NCI-H187 (cell line): ENCODE data around the gene CD276.
"Not testable (repeated sequence)": the region's sequence is repeated elsewhere in the genome, so short reads cannot be mapped to it uniquely, and the experiment has no call there.

Source experiments
- DNase-seq, 2 experiments: peaks; one replicate each; lab custom pipeline; 2025; lab: John Stamatoyannopoulos, UW

CD276 gene

DNA sequence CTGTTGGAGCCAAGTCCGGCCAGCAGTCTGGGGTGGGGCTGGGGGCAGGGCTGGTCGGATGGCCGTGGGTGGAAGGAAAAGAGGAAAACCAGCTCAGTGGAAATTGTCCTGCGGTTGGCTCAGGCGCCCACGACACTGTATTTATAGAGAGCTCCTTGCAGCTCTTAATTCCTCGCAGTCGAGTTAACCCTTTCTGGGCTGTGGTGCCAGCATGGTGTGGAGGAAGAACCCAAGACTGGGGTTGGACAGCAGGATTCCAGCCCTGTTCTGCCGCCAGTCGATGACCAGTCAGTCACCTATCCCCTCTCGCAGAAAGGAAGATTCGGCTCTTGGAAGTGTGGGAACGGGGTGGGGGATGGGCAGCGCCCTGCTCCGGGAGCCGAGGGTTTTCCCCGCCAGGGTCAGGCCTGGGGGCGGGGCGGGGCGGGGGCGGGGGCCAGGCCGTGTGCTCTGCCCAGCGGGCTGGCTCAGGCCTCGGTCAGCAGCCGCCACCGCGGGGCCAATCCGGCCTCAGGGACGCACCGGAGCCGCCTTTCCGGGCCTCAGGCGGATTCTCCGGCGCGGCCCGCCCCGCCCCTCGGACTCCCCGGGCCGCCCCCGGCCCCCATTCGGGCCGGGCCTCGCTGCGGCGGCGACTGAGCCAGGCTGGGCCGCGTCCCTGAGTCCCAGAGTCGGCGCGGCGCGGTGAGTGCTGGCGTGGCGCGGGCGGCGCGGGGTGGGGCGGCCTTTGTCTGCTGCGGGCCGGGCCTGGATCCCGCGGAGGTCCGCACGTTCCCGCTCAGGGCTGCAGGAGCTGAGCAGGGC is at the start of gene CD276:
TSS of gene CD276 (plus strand) at position 607 of the 804 bp plus-strand sequence. CDS start 15,257 bp downstream, outside the sequence.
- DNase-seq: no peak

DNA sequence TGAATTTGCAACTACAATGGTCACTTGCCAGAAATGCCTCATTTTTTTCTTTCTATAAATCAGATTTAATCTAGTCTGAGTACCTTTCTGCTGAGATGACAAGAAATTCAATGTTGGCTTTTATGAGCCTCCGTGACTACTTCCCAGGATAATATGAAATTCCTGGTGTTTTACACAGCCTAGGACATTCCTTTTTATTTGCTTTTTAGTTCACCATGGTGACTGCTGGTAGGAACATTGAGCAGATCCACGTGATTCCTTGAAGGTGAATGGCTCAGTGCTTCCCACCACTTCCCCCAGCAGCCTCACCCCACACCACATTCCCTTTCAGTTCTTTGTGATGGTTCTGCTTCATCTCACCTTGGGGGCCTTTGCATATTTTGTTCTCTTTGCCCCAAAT is 46.7 kb upstream of the CD276 start:
- DNase-seq: no peak

DNA sequence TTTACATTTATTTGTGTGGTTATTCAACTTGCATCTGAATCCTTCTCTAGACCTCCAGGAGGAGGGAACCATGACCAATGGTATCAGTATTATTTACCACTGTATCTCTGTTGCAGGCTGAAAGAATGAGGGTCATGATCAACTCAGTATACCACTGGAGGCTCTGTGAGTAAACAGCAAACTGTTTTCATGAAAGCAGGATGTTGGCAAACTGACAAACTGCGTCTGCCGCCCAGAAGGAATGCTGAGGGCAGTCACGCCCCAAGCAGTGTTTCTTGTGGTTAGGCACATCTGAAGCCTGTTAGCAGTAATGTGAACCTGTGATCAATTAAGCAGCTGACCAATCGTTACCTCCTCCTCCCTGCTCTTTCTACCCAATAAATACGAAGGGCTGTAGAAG is 44.7 kb upstream of the CD276 start:
- DNase-seq: not testable (repeated sequence)

DNA sequence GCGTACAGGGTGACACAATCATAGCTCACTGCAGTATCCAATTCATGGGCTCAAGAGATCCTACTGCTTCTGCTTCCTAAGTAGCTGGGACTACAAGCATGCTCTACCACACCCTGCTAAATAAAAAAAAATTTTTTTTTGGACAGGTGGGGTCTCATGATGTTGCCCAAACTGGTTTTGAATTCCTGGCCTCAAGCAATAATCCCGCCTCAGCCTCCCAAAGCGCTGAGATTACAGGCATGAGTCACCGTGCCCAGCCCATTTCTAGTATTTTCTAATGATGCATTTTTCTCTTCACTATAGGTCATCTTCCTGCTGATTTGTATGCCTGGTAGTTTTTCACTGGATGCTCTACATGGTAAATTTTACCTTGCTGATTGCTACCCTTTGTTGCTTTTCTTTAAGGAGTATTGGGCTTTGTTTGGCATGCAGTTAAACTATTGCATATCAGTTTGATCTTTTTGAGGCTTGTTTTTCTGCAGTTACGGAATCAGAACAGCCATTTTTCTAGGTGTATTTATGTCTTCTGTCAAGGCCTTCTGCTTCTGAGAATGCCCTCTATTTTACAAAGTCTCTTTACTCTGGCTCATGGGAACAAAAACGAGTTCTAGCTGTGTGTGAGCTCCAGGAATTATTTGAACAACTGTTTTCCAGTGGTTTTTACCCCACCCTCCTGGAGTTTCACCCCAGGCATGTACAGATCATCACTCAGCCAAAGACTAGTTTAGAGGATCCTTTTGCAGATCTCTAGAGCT is 36.7 kb upstream of the CD276 start:
- DNase-seq: no peak

DNA sequence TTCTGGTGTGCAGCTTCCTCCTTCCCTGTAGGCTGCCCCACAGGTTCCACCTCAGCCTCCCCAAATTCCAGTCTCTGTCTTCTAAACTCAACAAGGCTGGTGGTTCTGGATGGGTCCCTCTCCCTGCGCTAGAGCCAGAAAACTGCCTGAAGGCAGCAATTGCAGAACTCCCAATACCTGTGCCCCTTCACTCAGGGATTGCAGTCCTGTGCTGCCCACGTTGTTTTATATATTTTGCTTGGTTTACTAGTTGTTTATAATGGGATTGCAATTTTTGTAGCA is 36.2 kb upstream of the CD276 start:
- DNase-seq: no peak

DNA sequence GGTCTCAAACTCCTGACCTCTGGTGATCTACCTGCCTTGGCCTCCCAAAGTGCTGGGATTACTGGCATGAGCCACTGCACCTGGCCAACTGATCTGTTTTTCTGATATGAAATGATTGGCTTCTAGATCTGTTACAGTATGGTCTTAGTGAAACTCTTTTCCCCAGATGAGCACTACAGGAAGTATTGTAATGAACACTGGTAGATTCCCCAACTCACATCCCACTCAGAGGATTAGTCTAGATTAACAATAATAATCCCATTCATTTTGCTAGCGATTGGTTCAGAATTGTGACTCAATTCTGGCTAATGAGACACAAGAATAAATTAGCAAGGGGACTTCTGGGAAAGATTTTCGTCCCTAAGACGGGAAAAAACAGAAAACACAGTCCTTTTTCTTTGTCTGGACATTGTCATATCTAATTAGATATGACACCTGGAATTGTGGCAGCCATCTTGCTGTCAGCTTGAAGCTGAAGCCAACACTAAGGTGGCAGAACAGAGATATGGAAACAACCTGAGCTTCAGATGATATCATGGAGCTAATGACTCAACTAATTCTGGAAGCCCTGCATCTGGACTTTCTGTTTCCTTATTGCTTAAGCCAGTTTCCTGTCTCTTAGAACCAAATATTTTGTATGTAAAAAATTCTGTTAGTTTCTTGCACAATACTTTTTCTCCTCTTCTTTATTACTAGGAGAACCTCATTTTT is 33.6 kb upstream of the CD276 start:
- DNase-seq: no peak

DNA sequence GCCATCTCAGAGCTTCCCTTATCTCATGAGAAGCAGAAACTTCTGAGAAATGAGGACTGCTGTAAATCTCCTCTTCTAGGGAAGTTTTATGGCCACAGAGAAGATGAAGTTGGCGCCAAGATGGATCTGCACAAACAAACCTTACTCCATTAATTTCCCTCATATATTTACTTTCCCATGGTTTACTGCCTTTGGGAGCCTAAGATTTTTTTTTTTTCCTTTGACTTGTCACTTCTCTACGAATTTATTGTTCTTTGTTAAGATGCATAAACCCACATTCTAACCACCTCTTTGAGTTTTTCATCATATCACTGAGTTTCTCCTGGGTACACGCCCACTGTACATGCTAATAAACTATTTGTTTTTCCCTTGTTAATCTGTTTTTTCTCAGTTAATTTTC is 29.5 kb upstream of the CD276 start:
- no peak for DNase-seq

DNA sequence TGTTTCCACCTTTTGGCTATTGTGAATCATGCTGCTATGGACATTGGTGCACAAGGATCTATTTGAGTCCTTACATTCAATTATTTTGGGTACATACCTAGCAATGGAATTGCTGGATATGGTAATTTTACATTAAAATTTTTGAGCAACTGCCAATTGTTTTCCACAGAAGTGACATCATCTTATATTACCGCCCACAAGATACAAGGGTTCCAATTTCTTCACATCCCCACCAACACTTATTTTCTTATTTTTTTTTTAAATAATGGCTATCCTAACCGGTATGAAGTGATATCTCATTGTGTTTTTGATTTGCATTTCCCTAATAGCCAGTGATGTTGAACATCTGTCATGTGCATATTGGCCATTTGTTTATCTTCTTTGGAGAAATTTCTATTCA is 28.5 kb upstream of the CD276 start:
- DNase-seq: no peak

DNA sequence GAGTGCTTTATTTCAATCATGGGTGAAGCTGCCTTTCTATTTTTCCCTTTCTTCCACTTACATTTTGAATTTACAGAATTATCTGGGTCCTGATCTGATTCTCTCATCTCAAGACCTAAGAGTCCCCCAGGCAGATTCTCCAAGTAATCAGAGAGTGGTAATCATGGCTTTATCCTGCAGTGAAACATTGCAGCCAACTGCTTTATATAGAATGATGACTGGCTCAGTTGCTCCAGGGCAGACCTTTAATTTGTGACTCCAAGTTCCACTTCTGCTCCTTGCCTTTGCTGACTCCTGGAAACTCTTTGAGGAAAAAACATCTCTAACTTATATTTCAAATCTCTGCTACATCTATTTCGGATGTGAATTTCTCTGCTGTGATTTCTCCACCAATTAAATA is 25.5 kb upstream of the CD276 start:
- no peak for DNase-seq

DNA sequence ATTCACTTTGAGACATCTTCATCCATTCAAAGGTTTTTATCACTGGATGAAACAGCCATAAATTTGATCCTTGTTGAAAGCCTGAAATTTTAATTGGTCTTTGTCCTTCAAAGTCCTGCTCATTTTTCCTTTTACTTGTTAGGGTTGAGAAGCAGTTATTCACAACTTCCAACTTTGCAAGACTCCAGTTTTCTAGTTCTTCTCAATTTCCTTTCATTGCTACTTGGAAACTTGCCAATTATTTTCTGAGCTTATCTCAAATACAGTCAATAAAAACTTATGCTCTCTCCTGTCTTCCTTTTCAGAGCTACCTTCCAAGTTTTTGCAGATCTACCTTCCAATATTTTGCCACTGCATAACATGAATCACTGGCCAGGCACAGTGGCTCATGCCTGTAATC is 23.7 kb upstream of the CD276 start:
- DNase-seq: no peak

DNA sequence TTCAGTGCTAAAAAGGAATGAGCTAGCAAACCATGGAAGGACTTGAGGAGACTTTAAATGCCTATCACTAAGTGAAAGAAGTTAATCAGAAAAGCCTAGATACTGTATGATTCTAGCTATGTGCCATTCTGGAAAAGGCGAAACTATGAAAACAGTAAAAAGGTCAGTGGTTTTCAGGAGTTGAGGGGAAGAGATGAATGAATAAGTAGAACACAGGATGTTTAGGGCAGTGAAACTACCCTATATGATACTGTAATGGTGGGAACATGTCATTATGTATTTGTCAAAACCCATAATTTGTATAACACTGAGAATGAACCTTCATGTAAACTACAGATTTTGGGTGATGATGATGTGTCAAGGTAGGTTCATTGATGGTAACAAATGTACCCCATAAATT is 9.6 kb upstream of the CD276 start:
- DNase-seq: no peak

DNA sequence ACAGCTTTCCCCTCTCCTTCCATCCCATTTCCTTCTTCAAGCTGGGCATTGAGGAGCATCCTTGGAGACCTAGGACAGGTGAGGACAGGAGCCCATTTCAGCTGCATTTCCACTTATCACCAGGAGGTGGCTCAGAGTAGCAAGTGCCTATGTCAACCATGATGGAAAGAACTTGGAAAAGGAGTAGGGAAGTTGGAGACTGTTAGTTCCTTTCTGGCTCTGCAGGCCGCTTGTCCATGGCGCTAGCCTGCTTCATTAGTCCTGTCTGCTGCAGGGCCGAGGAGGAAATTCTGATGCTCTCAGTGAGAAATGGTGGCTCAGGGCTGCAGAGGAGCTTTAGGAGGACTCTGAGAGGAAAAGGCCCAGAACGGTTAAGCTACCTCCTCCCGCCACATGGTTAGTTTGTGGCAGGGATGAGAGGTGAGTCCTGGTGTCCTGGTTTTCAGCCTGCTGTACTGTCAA is 7.0 kb upstream of the CD276 start:
- DNase-seq: no peak

DNA sequence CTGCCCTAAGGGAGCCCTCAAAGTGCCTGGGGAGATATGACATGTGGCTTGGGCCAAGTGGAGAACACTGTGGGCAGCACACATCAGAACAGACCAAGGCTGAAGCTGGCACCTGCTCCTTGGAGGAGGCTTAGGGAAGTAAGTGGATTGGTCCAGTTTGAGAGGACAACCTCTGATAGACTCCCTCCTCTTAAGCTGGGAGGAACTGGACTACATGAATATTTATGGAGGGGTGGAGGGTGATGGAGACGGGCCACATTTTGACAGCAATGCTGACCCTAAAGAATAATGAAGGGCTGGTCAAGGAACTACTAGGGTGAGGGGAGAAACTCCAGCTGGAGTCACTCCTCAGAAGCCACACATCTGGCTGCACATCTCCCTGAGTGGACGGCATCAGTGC is 6.5 kb upstream of the CD276 start:
- DNase-seq: no peak

DNA sequence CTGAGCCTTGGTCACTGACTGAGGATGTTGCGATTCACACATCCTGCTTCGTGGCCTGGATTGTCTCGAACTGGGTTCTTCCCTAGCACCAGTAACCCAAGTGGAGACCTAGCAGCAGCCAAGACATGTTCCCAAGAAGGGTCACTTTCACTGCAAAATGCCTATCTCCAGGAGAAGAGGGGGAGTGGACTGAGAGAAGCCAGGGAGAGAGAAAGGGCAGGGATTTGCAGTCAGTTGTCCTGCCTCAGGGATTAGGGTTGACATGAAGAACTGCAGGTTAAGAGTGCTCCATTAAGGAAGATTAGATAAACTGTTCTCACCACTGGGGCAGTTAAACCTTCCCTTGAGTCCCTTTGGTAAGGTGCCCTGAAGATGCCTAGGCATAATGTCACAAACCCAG is 5.7 kb upstream of the CD276 start:
- no peak for DNase-seq

DNA sequence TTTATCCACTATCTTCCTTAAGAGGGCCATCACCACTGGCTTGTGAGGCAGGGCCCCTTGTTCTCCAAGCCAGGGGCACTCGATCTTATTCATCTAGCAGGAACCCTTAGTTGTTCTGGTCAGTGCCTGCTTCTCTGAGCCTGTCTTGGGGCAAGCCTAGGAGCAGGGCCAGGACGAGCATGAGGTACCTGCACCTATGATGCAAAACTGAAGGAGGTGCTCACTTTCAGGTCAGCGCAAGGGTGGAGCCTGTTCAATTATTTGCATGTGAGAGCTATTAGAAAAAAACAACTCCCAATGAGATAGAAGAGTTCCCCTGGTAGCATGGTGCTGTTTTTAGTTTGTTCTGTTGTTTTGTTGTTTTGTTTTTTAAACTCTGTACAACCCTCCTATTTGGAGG is 5.0 kb upstream of the CD276 start:
- no peak for DNase-seq

DNA sequence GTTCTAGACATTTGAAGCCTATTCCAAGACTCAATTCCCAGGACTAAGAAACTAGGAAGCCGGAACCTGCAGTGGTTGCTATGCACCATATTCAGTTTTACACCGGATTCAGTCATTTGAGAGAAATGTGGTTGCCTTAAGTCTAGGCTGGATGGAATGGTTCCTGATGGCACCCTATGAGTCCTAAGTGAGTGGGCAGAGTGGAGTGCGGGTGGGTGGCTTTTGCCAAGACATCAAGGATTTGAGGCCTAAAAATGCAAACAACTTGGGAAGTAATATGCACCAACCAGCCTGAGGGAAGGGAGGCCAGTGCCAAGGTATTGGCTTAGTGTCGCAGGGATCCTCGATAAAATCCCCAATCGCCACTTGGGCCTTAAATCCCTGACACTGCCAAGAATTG is 4.2 kb upstream of the CD276 start:
- no peak for DNase-seq

DNA sequence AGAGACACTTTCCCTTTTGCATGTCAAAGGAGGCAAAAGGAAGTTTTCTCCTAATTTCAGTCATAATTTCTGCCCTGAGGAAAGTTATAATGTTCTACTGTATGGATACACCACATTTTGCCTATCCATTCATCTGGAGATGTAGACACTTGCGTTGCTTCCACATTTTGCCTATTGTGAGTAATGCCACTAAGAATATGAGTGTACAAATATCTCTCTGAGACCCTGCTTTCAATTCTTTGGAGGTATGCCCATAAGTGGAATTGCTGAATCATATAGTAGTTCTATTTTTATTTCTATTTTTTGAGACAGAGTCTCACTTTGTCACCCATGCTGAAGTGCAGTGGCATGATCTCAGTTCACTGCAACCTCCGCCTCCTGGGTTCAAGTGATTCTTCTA is 3.6 kb upstream of the CD276 start:
- no peak for DNase-seq

DNA sequence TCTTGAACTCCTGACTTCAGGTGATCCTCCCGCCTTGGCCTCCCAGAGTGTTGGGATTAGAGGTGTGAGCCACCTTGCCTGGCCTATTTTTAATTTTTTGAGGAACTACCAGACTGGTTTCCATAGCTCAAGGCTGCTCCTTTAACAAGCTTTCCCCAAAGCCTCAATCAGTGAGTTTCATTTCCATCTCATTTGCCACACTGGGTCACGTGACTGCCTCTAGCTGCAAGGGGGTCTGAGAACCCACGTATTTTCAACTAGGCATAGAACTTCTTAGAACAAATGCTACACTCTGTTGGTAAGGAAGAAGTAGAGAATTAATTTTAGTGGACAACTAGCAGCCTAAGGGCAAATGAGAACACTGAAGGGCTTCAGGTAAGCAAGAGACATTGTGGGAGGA is 3.1 kb upstream of the CD276 start:
- no peak for DNase-seq

DNA sequence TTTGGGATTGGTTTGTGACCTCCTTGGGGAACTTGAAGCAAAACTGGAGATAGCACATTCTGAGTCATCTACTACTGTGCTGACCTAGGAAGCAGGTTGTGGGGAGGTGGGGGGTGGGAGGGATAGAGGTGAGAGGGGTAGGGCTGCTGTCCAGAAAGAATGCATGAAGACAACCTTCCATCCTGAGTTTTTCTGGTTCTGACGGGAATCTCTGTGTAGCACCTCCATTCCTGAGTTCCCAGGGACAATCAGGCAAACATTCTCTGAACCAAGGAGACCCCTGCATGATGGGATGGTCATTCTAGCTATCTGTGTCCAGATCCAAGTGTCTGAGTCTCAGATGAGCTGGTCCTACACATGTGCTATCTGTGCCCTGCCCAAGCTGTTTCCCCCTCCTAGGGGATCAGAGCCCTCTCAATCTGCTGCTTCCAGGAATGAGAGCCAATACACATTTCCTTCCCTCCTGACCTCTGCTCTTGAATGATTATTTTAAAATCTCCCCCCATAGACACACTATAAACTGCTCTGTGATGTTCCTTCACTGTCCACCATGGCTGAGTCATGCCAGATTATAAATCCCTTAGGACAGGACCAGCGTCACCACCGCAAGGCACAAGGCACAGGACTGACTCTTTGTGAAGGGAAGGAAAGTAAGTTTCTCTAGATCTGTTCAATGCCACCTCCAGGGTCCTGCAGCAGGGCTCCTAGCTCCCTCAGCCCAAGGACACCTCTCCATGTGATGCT is 2.2 kb upstream of the CD276 start:
- DNase-seq: no peak

DNA sequence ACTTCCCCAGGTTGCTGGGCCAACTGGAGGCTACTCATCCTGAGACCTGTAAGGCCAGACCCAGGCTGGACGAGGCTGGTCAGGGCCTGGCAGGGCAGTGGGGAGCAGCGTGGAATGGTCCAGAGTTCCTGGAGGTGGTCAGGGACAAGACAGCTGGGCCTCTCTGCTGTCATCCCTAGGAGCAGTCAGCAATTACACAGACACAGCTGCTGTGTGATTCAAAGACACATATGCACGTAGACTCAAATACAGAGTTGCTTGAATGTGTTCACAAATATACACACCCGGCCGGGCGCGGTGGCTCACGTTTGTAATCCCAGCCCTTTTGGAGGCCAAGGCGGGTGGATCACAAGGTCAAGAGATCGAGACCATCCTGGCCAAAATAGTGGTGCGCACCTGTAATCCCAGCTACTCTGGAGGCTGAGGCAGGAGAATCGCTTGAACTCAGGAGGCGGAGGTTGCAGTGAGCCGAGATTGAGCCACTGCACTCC is 1.5 kb upstream of the CD276 start:
- no peak for DNase-seq

DNA sequence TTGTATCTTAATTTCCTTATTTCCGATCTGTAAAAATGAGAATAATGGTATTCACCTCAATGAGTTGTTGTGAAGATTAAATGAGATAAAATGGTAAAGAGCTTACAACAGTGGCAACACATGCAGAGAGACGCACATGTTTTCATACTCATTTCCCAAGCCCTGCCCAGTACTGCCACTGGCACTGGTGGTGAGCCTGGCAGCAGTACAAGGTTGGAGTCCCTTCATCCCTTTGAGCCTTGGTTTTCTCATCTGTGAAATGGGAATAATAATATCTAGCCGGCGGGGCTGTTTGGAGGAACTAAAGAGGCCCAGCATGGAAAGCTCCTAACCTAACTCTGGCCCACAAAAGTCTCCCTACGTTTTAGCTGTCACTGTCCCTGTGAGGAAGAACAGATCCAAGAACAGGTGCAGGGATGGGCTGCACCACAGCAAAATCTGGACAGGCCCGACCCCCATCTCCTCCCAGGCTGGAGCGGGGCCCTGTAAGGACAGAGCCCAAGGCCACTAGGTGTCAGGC is 866 bp upstream of the CD276 start:
- DNase-seq: no peak
